Measurements from ENCODE around the gene GRIK4.

DNA sequence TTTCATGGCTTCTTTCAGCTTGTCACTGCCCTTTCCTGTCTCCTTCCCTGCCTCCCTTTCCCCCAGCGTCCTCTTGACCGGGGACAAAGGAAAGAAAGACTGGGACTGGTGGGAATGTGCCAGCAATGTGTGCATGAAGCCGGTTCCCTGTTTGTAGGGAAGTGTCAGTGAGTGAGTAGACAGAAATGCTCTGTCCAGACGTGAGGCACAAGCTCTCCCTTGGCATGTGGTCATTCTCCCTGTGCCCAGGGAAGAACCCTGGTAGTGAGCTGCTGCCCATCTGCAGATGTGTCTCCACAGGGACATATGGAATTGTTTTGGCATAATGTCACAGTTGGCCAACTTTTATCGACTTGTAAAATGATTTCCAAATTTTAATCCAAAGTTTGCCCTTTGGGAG is 426.0 kb downstream of the GRIK4 start:
- TF ChIP-seq EZH2 (IDR thresholded peaks at IDR 0.05; ENCODE audit: insufficient read depth, poor library complexity, severe bottlenecking) (no peak), EZH2phosphoT487 (IDR thresholded peaks at IDR 0.05; ENCODE audit: insufficient read depth, low read depth) (no peak)
